NB4 (cell line): ENCODE results near the gene EMP3.
A peak's percentile ranks its signal among the peaks of the same experiment; 100 is the strongest.
"Not testable (repeated sequence)": the region's sequence is repeated elsewhere in the genome, so short reads cannot be mapped to it uniquely, and the experiment has no call there.

ENCODE experiments used
- DNase-seq: peaks from one replicate; pipeline ENCODE4 v3.0.0; 2010; ENCODE audit warnings: low read depth
- H3K4me3 ChIP-seq: one replicate; pipeline ENCODE4 v1.5.1; 2011; ENCODE audit warnings: mild to moderate bottlenecking, low read depth, low read length, moderate library complexity
- MYC ChIP-seq: IDR thresholded peaks from 2 replicates; pipeline ENCODE4 v1.6.1; 2011; ENCODE audit warnings: low read depth, low read length
- POLR2A ChIP-seq: IDR thresholded peaks from 2 replicates; pipeline ENCODE4 v1.6.1; 2011; ENCODE audit warnings: mild to moderate bottlenecking; ENCODE audit not compliant: insufficient read length; ENCODE audit errors: extremely low read depth
- TF ChIP-seq, protein P1 (sequence below): IDR thresholded peaks from one replicate; pipeline ENCODE4 v1.5.1; 2012; ENCODE audit warnings: low read depth, low read length
- TF ChIP-seq, protein P2 (sequence below): IDR thresholded peaks from 2 replicates; pipeline ENCODE4 v1.6.1; 2011; ENCODE audit warnings: low read depth, low read length

Gene EMP3

DNA sequence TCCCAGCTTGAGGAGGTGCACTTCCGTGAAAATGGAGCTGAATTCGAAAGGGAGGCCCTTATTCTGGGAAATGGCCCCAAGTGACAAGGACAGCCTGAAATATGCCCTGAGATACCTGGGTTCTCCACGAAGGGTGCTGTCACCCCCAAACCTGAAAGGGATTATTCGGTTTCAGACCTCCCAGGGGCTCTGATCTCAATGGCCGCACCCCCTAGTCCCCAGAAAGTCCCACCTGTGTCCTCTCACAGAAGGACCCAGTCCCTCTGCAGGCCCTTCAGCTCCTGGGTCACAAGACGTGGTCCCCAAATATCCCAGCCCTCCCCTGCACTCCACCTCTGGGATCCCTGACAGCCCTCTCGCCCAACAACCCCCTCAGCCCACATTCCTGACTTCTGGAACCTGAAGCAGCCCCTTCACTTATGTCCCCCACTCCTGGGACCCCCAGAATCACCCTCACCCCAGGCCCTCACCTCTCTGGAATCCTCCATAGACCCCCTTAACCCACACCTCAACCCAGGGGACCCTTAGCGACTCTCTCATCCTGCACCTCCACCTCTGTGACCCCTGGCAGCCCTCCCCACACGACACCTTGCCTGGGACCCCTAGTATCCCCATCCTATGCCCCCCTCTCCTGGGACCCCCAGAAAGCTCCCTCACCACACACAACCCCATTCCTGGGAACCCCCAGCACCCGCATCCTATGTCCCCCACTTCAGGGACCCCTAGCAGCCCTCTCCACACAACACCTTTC is 39.4 kb downstream of the EMP3 start:
- peak overlapping the region; percentile 43 for H3K4me3 ChIP-seq
- peak; percentile 50 for DNase-seq
- TF ChIP-seq POLR2A (no peak), MYC (no peak)
- TF ChIP-seq, protein P1, sequence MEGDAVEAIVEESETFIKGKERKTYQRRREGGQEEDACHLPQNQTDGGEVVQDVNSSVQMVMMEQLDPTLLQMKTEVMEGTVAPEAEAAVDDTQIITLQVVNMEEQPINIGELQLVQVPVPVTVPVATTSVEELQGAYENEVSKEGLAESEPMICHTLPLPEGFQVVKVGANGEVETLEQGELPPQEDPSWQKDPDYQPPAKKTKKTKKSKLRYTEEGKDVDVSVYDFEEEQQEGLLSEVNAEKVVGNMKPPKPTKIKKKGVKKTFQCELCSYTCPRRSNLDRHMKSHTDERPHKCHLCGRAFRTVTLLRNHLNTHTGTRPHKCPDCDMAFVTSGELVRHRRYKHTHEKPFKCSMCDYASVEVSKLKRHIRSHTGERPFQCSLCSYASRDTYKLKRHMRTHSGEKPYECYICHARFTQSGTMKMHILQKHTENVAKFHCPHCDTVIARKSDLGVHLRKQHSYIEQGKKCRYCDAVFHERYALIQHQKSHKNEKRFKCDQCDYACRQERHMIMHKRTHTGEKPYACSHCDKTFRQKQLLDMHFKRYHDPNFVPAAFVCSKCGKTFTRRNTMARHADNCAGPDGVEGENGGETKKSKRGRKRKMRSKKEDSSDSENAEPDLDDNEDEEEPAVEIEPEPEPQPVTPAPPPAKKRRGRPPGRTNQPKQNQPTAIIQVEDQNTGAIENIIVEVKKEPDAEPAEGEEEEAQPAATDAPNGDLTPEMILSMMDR: no peak

DNA sequence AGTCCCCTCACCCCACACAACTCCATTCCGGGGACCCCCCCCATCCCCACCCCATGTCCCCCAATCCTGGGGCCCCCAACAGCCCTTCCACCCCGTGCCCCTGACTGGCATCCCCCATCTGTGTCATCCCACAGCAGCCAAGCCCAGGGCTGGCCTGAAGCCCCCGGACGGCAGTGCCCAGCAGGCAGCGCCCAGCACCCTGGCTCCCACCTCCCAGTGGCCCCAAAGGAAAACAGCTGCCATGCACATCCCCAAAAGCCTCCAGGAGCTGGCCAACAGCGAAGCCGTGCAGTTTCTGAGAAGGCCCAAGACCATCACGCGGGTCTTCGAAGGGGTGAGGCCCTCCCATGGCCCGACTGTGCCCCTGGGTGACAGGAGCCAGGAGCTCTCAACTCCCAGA is 40.2 kb downstream of the EMP3 start:
- H3K4me3 ChIP-seq: no peak overlapping the region
- TF ChIP-seq, protein P2, sequence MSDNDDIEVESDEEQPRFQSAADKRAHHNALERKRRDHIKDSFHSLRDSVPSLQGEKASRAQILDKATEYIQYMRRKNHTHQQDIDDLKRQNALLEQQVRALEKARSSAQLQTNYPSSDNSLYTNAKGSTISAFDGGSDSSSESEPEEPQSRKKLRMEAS: no peak
- TF ChIP-seq, protein P1: no peak
- TF ChIP-seq POLR2A: no peak
- TF ChIP-seq MYC: no peak
- DNase-seq: no peak

DNA sequence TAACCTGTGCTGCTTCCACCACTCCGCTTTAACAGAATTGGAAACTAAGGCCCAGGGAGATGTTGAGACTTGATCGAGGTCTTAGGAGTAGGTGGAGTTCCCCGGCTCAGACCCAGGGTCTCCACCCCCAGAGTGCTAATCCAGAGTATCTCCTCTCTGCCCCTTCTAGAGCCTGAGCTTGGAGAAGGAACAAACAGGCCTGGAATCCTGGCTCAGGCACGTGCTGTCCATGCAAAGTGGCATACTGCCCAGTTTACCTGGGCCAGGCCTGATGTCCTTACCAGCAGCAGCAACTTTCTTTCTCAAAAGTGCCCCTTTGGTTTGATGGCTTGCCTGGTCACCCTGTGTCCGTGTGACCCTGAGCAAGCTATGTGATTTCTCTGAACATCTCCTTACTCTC is 42.5 kb downstream of the EMP3 start:
- TF ChIP-seq, protein P2: no peak
- TF ChIP-seq, protein P1: no peak
- TF ChIP-seq MYC (no peak), POLR2A (no peak)
- DNase-seq: no peak

DNA sequence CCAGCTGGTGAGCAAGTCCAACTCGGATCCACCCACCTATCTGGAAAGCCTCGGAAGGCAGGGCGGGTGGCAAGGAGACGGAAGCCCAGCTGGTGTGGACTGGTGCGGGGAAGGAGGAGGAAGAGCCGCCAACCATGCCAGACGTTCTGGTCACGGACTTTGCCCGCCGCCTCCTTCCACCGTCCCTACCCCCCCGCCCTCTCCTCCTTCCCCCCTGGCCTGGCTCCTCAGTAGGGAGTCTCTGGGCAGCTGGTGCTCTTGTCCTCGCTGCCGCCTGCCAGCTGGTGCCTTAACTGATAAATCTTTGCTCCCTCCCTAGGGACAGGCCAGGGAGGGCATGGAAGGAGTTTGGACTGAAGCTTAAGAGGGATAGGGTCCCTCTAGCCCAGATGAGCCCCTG is 43.6 kb downstream of the EMP3 start:
- TF ChIP-seq MYC (no peak), POLR2A (no peak)
- TF ChIP-seq, protein P2: no peak
- TF ChIP-seq, protein P1: no peak
- no peak overlapping the region for H3K4me3 ChIP-seq
- DNase-seq: no peak

More for the DNA sequence above, 42.5 kb downstream of the EMP3 start:
- no peak overlapping the region for H3K4me3 ChIP-seq

DNA sequence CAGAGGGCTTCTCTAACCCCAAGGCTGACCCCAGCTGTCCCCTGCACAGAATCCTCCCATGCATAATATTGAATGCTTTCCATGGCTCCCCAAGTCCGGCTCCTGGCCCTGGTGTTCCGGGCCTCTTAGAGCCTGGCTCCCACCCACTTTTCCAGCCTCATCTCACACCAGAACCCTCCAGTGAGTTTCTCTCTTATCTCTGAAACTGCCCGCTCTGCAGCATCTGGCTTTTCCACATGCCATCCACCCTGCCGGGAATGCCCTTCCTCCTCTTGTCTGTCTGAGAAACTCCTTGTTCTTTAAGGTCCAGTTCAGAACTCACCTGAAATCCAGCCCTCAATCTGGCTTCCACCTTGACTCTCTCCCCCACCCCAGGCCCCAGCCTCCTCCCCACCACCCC is 45.6 kb downstream of the EMP3 start:
- TF ChIP-seq, protein P2: no peak
- TF ChIP-seq, protein P1: no peak
- TF ChIP-seq MYC: no peak
- TF ChIP-seq POLR2A: no peak
- no peak overlapping the region for H3K4me3 ChIP-seq
- no peak for DNase-seq

DNA sequence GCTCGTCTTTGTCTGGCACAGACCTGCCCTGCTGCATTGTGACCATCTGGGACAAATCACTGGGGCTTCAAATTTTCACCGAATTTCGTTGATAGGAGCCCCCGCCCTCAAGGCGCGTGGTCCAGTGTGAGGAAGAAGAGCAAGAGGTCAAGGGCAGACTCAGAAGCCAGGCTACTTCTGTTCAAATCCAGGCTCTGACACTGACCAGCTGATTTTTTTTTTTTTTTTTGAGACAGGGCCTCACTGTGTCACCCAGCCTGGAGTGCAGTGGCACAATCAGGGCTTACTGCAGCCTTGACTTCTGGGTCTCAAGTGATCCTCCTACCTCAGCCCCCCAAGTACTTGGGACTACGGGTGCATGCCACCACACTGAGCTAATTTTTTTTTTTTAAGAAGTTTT is 46.0 kb downstream of the EMP3 start:
- no peak for DNase-seq
- TF ChIP-seq MYC (no peak), POLR2A (no peak)
- TF ChIP-seq, protein P1: no peak
- TF ChIP-seq, protein P2: no peak
- H3K4me3 ChIP-seq: no peak overlapping the region

DNA sequence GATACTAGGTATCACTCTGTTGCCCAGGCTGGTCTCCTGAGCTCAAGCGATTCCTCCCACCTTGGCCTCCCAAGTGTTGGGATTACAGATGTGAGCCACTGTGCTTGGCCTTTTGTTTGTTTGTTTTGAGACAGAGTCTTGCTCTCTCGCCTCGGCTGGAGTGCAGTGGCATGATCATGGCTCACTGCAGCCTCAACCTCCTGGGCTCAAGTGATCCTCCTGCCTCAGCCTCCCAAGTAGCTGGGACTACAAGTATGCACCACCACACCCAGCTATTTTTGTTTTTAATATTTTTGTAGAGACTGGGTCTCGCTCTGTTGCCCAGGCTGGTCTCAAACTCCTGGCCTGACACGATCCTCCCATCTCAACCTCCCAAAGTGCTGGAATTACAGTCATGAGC is 46.4 kb downstream of the EMP3 start:
- DNase-seq: not testable (repeated sequence)

More for the DNA sequence above, 46.4 kb downstream of the EMP3 start:
- not testable (repeated sequence) for H3K4me3 ChIP-seq
